HG03354 (cell line): ENCODE data around the gene PCDH7.

Experiments used
- ATAC-seq: cut with Tn5 transposase; IDR thresholded peaks from one replicate; pipeline ENCODE4 v1.9.1; 2021; ENCODE audit warnings: mild to moderate bottlenecking; ENCODE audit not compliant: unreplicated experiment, poor library complexity, severe bottlenecking

Gene PCDH7

DNA sequence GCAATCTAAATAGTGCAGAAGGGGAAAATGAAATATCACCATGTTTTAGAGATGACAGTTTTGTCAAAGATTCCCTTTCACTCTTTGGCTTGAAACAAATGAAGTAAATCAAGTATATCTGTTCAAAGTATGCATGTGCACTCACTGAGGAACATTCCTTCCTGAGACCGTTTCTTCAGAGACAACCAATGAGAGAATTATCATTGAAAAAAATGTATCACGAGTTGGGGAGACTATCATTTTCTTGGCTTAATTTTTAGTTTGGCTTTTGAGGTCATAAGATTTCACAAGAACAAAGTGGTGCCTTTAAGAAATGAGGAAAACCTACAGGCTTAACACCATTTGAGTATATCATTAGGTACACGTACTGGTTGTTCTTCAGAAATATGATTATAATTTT lies 56.3 kb downstream of the PCDH7 start:
- no peak for ATAC-seq

DNA sequence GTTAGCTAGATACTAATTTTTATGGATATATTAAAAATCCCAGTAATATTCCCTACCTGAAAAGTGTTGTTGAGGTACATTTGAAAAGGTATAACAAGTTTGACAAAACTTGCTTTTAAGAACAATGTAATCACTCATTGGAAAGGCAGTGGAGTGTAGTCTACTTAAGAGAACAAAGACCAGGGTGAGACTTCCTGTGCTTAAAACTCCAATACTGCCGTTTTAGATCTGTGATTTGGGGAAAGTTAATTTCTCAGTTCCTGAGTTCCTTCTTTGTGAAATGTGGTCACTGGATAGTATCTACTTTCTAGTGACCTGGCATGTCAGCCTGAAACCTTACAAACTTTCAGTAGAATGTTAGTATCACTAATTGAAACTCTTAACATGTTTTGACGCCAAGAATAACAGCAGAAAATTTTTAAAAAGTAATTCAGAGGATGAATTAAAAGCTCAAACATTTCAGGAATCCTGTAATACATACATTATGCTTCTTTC lies 56.8 kb downstream of the PCDH7 start:
- no peak for ATAC-seq
